C1 segment of cervical spinal cord (tissue), 14 donors: ENCODE results near the gene MBTPS2.

ENCODE experiments used
- DNase-seq, 14 donors: peaks; one replicate each; lab custom pipeline; 2025; lab: John Stamatoyannopoulos, UW

MBTPS2 gene

DNA sequence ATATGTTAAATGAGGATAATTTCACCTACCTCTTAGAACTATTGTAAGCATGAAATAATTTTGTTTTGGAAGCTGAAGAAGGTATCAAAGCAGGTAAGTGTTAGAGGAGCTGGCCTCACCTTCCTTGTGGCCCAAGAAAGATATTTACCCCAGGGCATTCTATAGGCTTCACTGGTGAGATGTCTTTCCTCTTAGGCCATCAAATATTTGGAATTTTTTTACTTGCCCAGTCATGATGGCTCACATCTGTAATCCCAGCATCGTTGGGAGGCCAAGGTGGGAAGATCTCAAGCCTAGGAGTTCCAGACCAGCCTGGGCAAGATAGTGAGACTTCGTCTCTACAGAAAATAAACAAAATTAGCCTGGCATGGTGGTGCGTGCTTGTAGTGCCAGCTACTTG, 95.0 kb downstream of the MBTPS2 start:
- no peak for DNase-seq
